ACC112 (cell line): Measurements from ENCODE around the gene TDRD3.

ENCODE experiments used
- H2AFZ ChIP-seq: fragments of 200-600 bp; sonication (generic); one replicate; pipeline ENCODE4 v1.6.0; 2017; ENCODE audit warnings: antibody characterized with exemption, low read length; ENCODE audit not compliant: unreplicated experiment
- H3K27ac ChIP-seq: fragments of 200-600 bp; sonication (generic); 2 replicates; pipeline ENCODE4 v1.5.1; 2014; ENCODE audit warnings: low read depth, mild to moderate bottlenecking, antibody characterized with exemption, low read length, moderate library complexity
- H3K27me3 ChIP-seq: fragments of 200-600 bp; sonication (generic); 2 replicates; pipeline ENCODE4 v1.6.1; 2014; ENCODE audit warnings: mild to moderate bottlenecking, antibody characterized with exemption, low read length, moderate library complexity, mixed read lengths; ENCODE audit not compliant: insufficient read depth
- H3K36me3 ChIP-seq: fragments of 200-600 bp; sonication (generic); 2 replicates; pipeline ENCODE4 v1.6.1; 2016; ENCODE audit warnings: mild to moderate bottlenecking, antibody characterized with exemption, low read length, moderate library complexity, mixed read lengths; ENCODE audit not compliant: insufficient read depth
- H3K4me1 ChIP-seq: fragments of 200-600 bp; sonication (generic); one replicate; pipeline ENCODE4 v1.6.1; 2016; ENCODE audit warnings: low read length, mixed read lengths; ENCODE audit not compliant: insufficient read depth, unreplicated experiment, control insufficient read depth
- H3K4me3 ChIP-seq: fragments of 200-600 bp; sonication (generic); 2 replicates; pipeline ENCODE4 v1.5.1; 2014; ENCODE audit warnings: mild to moderate bottlenecking, low read depth, low read length
- H3K79me2 ChIP-seq: fragments of 200-600 bp; sonication (generic); one replicate; pipeline ENCODE4 v1.6.0; 2016; ENCODE audit warnings: low read length; ENCODE audit not compliant: control insufficient read depth, unreplicated experiment, insufficient read depth

TDRD3 gene

DNA sequence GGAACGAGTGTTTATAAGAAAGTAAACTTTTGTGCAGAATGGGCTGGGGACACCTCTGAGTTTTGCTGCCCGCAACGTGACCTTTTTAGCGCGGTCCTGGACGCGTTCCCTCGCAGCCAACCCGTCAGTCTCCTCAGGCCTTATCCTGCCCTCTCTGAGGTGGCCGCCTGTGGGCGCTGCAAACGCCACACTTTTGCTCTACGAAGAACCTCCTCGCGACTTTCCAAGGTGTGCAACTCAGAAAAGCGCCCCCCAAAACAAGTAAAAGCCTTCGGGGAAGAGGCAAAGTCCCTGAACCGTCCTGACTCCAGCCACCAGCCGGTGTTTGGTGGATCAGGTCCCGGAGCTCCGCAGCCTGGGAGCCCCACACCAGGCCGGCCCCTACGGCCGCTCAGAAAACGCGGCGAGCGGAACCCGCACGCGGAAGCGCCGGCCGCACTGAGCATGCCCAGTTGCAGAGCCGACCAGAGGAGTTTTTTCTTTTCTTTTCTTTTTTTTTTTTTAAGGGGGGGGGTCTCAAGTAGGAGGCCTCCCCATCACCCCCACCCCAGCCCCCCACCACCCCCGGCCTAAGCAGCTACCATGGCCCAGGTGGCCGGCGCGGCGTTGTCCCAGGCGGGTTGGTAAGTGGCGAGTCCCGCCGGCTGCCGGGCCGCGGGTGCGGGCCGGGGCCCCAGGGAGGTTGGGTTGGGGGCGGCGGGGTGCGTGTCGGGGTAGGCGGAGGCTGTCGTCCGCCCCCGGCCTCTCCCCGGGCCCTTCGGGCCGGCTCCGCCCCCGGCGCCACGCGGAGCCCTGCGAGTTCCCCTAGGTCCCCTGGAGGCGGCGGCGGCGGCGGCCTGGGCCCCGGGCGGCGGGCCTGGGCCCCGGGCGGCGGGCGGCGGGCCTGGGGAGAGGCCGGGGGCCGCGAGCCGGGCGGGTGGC, at the start of gene TDRD3:
Gene TDRD3, plus strand, starts transcription at position 438 of the 921 bp plus-strand sequence. Its CDS starts 145 bp downstream, at position 583.
- Histone ChIP-seq H3K79me2 (peaks cover 29% of the 10 kb centered on the region), H3K27me3 (no peaks in the 10 kb centered on the region), H3K4me1 (peaks cover 10% of the 10 kb centered on the region), H2AFZ (peak within 1 kb of the TSS; percentile 91), H3K27ac (peak within 1 kb of the TSS; percentile 73), H3K4me3 (peak within 1 kb of the TSS; percentile 91), H3K36me3 (no peaks in the 10 kb centered on the region)

GRCh38 chr13:60347690-60348089, 49.3 kb upstream of the TDRD3 start:
- no peak overlapping the region for H3K27ac ChIP-seq
- H3K4me3 ChIP-seq, result no peak overlapping the region
- no peaks in the 10 kb centered on the region for H3K4me1 ChIP-seq
- H3K27me3 ChIP-seq, result peaks cover 38% of the 10 kb centered on the region
- no peak overlapping the region for H2AFZ ChIP-seq
- H3K79me2 ChIP-seq, result no peaks in the 10 kb centered on the region
- H3K36me3 ChIP-seq, result no peaks in the 10 kb centered on the region

DNA sequence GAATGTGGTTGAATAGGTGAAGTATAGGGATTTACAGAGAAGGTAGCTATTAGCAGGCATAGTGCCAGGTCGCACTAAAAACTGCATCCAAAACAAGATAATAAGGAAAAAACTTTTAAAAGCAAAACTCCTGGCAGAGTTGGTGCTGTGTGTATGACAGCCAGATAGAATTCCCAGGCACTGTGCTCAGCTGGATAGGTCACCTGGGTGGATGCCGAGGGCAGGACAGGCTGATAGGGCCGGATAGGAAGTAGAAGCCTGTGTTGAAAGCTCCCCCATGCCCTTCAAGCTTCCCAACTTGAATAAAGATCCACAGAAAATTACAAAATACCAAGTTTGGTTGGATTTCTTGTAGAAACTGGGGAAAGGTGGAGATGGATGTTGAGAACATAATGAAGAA, 48.9 kb upstream of the TDRD3 start:
- no peak overlapping the region for H2AFZ ChIP-seq
- no peak overlapping the region for H3K4me3 ChIP-seq
- H3K27me3 ChIP-seq, result peaks cover 38% of the 10 kb centered on the region
- H3K4me1 ChIP-seq, result no peaks in the 10 kb centered on the region
- H3K27ac ChIP-seq, result no peak overlapping the region
- no peaks in the 10 kb centered on the region for H3K36me3 ChIP-seq
- H3K79me2 ChIP-seq, result no peaks in the 10 kb centered on the region

- H3K4me3 ChIP-seq, result no peak overlapping the region
- no peak overlapping the region for H2AFZ ChIP-seq
- H3K79me2 ChIP-seq, result no peaks in the 10 kb centered on the region
- no peaks in the 10 kb centered on the region for H3K4me1 ChIP-seq
- H3K27ac ChIP-seq, result no peak overlapping the region
- H3K36me3 ChIP-seq, result no peaks in the 10 kb centered on the region
- peaks cover 17% of the 10 kb centered on the region for H3K27me3 ChIP-seq
Observed at GRCh38 chr13:60351326-60351725, 45.7 kb upstream of the TDRD3 start.

DNA sequence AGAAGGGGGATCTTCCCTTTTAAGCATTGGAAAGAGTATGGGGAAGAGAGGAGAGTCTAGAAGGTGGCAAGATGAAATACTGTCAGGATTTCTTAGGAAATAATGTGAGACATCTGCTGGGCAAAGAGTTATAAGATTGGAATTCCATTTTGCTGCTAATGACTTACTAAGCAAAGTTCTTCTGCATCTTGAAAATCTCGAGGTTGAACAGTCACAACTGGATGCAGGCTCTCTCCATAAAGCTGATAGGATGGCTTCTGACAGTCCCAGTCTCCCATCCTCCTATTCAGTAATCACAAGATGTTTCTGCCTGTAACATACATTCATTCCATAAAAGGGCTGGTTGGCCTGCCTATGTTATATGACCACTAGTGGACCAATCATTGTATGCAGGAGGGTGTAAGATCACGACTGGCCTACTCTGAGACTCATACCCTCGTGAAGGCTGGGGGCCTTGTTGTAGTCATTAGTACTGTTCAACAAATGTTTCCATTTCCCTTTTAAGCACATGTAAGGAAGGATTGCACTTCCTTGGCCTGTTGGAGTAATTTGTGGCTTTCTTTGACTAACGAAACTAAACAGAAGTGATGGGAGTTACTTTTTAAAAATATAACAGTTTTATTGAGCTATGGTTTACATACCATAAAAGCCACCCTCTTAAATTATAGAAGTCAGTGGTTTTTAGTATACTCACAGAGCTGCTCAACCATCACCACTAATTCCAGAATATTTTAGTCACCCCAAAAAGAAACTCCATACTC, 45.0 kb upstream of the TDRD3 start:
- Histone ChIP-seq H3K79me2 (no peaks in the 10 kb centered on the region), H2AFZ (no peak overlapping the region), H3K27me3 (peaks cover 17% of the 10 kb centered on the region), H3K27ac (no peak overlapping the region), H3K36me3 (no peaks in the 10 kb centered on the region), H3K4me3 (no peak overlapping the region), H3K4me1 (no peaks in the 10 kb centered on the region)

DNA sequence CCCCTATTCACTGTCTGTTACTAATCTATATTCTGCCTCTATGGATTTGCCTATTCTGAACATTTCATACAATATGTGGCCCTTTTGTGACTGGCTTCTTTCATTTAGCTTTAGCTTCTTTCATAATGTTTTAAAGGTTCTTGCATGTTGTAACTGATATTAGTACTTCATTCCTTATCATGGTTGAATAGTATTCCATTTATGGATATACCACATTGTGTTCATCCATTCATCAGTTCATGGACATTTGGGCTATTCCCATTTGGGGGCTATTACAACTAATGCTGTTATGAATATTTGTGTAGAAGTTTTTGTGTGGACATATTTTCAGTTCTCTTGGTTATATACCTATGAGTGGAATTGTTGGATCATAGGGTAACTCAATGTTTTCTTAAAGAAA, 44.4 kb upstream of the TDRD3 start:
- H2AFZ ChIP-seq, result no peak overlapping the region
- H3K36me3 ChIP-seq, result no peaks in the 10 kb centered on the region
- no peak overlapping the region for H3K4me3 ChIP-seq
- H3K4me1 ChIP-seq, result no peaks in the 10 kb centered on the region
- H3K79me2 ChIP-seq, result no peaks in the 10 kb centered on the region
- H3K27ac ChIP-seq, result no peak overlapping the region
- peaks cover 17% of the 10 kb centered on the region for H3K27me3 ChIP-seq

DNA sequence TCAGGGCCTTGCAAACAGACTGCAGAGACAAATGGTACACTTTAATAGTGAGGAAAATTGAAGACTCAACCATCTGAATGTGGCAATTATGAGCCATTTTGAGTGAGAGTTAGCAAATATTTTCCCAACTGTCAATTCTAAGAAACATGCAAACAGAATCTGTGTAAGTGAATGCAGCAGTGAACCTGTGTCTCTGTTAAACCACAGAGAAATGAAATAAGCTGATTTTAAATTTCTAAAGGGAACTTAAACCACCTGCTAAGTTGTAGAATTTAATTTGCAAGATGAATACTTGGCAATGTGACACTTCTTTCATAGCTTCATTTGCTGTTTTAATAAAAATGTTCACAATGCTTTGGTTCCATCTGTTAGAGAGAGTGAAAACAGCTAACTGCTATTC, 42.0 kb upstream of the TDRD3 start:
- no peak overlapping the region for H3K4me3 ChIP-seq

DNA sequence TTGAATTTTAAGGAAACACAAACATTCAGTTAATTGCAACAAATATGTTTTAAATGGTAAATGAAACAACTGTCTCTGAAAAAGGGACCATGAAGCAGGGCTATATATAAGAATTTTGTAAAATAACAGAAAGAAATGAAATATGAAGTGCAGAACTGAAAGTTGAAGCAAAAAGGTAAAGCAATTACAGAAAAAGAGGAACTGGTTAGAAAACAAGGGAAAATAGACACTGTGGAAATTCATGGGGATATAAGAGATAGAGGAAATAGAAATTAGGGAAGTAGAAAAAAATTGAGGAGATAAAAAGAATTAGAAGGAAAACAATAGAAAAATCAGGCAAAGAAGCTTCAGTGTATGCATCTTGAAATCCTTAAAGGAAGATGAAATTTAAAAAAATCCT, 40.0 kb upstream of the TDRD3 start:
- Histone ChIP-seq H3K79me2 (no peaks in the 10 kb centered on the region), H3K36me3 (no peaks in the 10 kb centered on the region), H3K27ac (no peak overlapping the region), H3K4me1 (no peaks in the 10 kb centered on the region), H3K27me3 (no peaks in the 10 kb centered on the region), H2AFZ (no peak overlapping the region), H3K4me3 (no peak overlapping the region)

More for the DNA sequence above, 42.0 kb upstream of the TDRD3 start:
- no peaks in the 10 kb centered on the region for H3K36me3 ChIP-seq
- no peaks in the 10 kb centered on the region for H3K4me1 ChIP-seq
- no peak overlapping the region for H3K27ac ChIP-seq
- no peaks in the 10 kb centered on the region for H3K79me2 ChIP-seq
- H3K27me3 ChIP-seq, result peaks cover 2% of the 10 kb centered on the region
- no peak overlapping the region for H2AFZ ChIP-seq

DNA sequence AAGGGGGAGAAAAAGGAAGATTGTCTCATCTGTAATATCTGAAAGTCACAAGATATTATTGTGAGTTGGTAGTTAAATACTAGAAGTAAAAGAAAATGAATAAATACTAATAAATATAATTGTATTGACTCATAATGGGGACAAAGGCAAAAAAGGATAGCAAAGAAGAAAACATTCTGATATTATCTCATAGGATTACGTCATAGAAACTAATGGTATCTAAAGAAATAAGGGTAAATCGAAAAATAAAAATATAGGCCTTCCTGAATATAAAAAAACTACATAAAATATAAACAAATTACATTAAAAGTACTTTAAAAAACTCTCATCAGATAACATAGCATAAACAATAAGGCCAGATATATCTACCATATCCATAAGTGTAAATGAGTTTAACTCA, 38.6 kb upstream of the TDRD3 start:
- no peak overlapping the region for H3K27ac ChIP-seq
- H3K4me3 ChIP-seq, result no peak overlapping the region
- no peak overlapping the region for H2AFZ ChIP-seq
- no peaks in the 10 kb centered on the region for H3K27me3 ChIP-seq
- no peaks in the 10 kb centered on the region for H3K79me2 ChIP-seq
- no peaks in the 10 kb centered on the region for H3K36me3 ChIP-seq
- H3K4me1 ChIP-seq, result no peaks in the 10 kb centered on the region

DNA sequence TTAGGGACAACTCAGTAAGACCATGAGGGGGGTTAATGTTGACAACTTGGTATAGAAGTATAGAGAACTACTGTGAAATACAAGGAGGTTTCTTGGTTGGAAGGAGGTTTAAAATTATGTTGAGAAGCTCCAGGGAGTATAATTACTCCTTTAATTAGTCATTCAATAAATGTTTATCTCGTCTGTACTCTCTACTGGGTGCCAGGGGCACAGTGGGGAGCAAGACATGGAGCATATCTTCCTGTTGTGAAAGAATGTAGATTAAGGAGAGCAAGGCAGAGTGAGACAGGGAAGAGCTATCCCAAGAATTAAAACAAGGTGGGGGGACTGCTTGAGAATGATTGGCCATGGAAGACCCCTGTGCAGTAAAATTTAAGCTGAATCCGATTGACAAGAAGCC, 33.7 kb upstream of the TDRD3 start:
- H3K4me1 ChIP-seq, result no peaks in the 10 kb centered on the region
- H3K4me3 ChIP-seq, result no peak overlapping the region
- H2AFZ ChIP-seq, result no peak overlapping the region
- peaks cover 10% of the 10 kb centered on the region; the same call in 1 of the 2 replicates for H3K27me3 ChIP-seq
- H3K36me3 ChIP-seq, result no peaks in the 10 kb centered on the region
- no peaks in the 10 kb centered on the region for H3K79me2 ChIP-seq
- H3K27ac ChIP-seq, result no peak overlapping the region
